Endothelial cell of umbilical vein (primary cell): Measurements from ENCODE around the gene FKBP6. TPM values are rescaled to one million over a fixed set of nuclear protein-coding genes. Genes with fewer than 3 reads are reported as not detected.

Experiments
- BruUV-seq: library from RNA; stranded (reverse); fragments of 400-500 nt; replicated peaks from 2 replicates; lab custom pipeline; 2021; lab: Mats Ljungman, UMichigan
- CTCF ChIA-PET: fragments of 300-600, 350-600 bp; sonication (Branson Sonifier 250); formaldehyde crosslinking; loops from one replicate; lab custom pipeline; 2021; ENCODE audit warnings: antibody characterized with exemption, inconsistent platforms; lab: Charles Lee
- POLR2A ChIA-PET: fragments of 300-600, 350-600 bp; sonication (Branson Sonifier 250); formaldehyde crosslinking; loops from one replicate; lab custom pipeline; 2021; ENCODE audit warnings: antibody characterized with exemption, inconsistent platforms; lab: Charles Lee
- DNase-seq: peaks from one replicate; pipeline ENCODE4 v3.0.0-alpha.2; 2011; ENCODE audit warnings: low read depth, low spot score
- FAIRE-seq: peaks from 2 replicates; lab custom pipeline; 2011; peaks lifted over from hg19 to GRCh38; lab: Jason Lieb, UNC
- H2AFZ ChIP-seq: 2 replicates; pipeline ENCODE4 v1.6.0; 2012; ENCODE audit warnings: low read depth, low read length, control low read depth, inconsistent platforms
- H3K27ac ChIP-seq: 2 replicates; pipeline ENCODE4 v1.5.1; 2011; ENCODE audit warnings: low read depth, mild to moderate bottlenecking, control low read depth, low read length, moderate library complexity; ENCODE audit not compliant: insufficient read depth
- H3K27me3 ChIP-seq, 2 experiments: 2 replicates each; pipeline versions ENCODE4 v1.6.0 to v1.6.1; 2011; ENCODE audit warnings: low read length in 2 of 2, mixed read lengths in 1 of 2; ENCODE audit not compliant: control insufficient read depth in 2 of 2, insufficient read depth in 2 of 2
- H3K36me3 ChIP-seq, 2 experiments: 2 replicates in 1 of 2; 3 replicates in 1 of 2; pipeline ENCODE4 v1.5.1; 2011; ENCODE audit warnings: low read length in 2 of 2, mild to moderate bottlenecking in 1 of 2, moderate library complexity in 1 of 2; ENCODE audit not compliant: control insufficient read depth in 2 of 2, insufficient read depth in 2 of 2; ENCODE audit errors: extremely low read depth in 1 of 2
- H3K4me1 ChIP-seq: 3 replicates; pipeline ENCODE4 v1.5.1; 2011; ENCODE audit warnings: mild to moderate bottlenecking, low read length; ENCODE audit not compliant: control insufficient read depth, insufficient read depth; ENCODE audit errors: extremely low read depth
- H3K4me2 ChIP-seq: 2 replicates; pipeline ENCODE4 v1.6.1; 2011; ENCODE audit warnings: low read length, control low read depth, mixed read lengths; ENCODE audit not compliant: insufficient read depth
- H3K4me3 ChIP-seq, 3 experiments: fragments of 200-600 bp in 1 of 3; sonication (generic), shearing (Covaris generic) in 1 of 3; replicated peaks in 1 of 3; 2 replicates each; pipeline ENCODE4 v1.5.1; 2011 to 2016; ENCODE audit warnings: control low read depth in 3 of 3, low read length in 3 of 3, mild to moderate bottlenecking in 2 of 3, inconsistent platforms in 1 of 3, low read depth in 1 of 3, moderate library complexity in 1 of 3; ENCODE audit not compliant: insufficient read depth in 1 of 3
- H3K79me2 ChIP-seq: 2 replicates; pipeline ENCODE4 v1.6.0; 2012; ENCODE audit warnings: low read length, inconsistent platforms; ENCODE audit not compliant: control insufficient read depth, insufficient read depth
- H3K9ac ChIP-seq: replicated peaks from 2 replicates; pipeline ENCODE3; 2011; ENCODE audit warnings: low read length, control low read depth; ENCODE audit not compliant: insufficient read depth; ENCODE audit errors: extremely low read depth
- H3K9me1 ChIP-seq: replicated peaks from 3 replicates; pipeline ENCODE4 v1.6.0; 2011; ENCODE audit warnings: mild to moderate bottlenecking, low read length; ENCODE audit not compliant: control insufficient read depth, insufficient read depth; ENCODE audit errors: extremely low read depth
- H3K9me3 ChIP-seq: replicated peaks from 2 replicates; pipeline ENCODE4 v1.5.1; 2012; ENCODE audit warnings: low read length, inconsistent platforms; ENCODE audit not compliant: control insufficient read depth, insufficient read depth
- H4K20me1 ChIP-seq: replicated peaks from 2 replicates; pipeline ENCODE3; 2011; ENCODE audit warnings: mild to moderate bottlenecking, low read length; ENCODE audit not compliant: control insufficient read depth, insufficient read depth; ENCODE audit errors: extremely low read depth
- CTCF ChIP-seq, 2 donors: IDR thresholded peaks; 1 replicate in 1 of 2; 2 replicates in 1 of 2; pipeline ENCODE4 v1.5.1; 2011; ENCODE audit warnings: low read length in 2 of 2, mild to moderate bottlenecking in 2 of 2, moderate library complexity in 2 of 2, control low read depth in 1 of 2, inconsistent platforms in 1 of 2, low read depth in 1 of 2; ENCODE audit not compliant: insufficient read depth in 1 of 2; ENCODE audit errors: extremely low read depth in 1 of 2
- EZH2 ChIP-seq: IDR thresholded peaks from 2 replicates; pipeline ENCODE4 v1.6.1; 2012; ENCODE audit warnings: borderline replicate concordance, low read depth, mild to moderate bottlenecking, moderate library complexity, low read length, inconsistent platforms; ENCODE audit not compliant: severe bottlenecking
- FOS ChIP-seq: IDR thresholded peaks from 2 replicates; pipeline ENCODE4 v1.6.1; 2011; ENCODE audit warnings: mild to moderate bottlenecking, low read length, moderate library complexity, borderline replicate concordance; ENCODE audit not compliant: insufficient read depth
- GATA2 ChIP-seq: IDR thresholded peaks from 2 replicates; pipeline ENCODE4 v1.7.0; 2011; ENCODE audit warnings: low read depth, mild to moderate bottlenecking, moderate library complexity, mixed read lengths, low read length; ENCODE audit not compliant: insufficient read length, insufficient read depth
- JUN ChIP-seq: IDR thresholded peaks from 2 replicates; pipeline ENCODE4 v1.6.1; 2011; ENCODE audit warnings: borderline replicate concordance, low read depth; ENCODE audit not compliant: insufficient read length, insufficient read depth
- MAX ChIP-seq: IDR thresholded peaks from 2 replicates; pipeline ENCODE4 v1.6.1; 2011; ENCODE audit not compliant: insufficient read depth, insufficient read length
- MYC ChIP-seq: IDR thresholded peaks from one replicate; pipeline ENCODE4 v1.6.1; 2011; ENCODE audit warnings: mild to moderate bottlenecking, low read depth, low read length
- POLR2A ChIP-seq: IDR thresholded peaks from 2 replicates; pipeline ENCODE4 v1.6.1; 2012; ENCODE audit warnings: low read depth, mild to moderate bottlenecking, control low read depth, low read length
- POLR2AphosphoS5 ChIP-seq: IDR thresholded peaks from 2 replicates; pipeline ENCODE4 v1.6.1; 2012; ENCODE audit warnings: low read depth, mild to moderate bottlenecking, control low read depth, low read length, moderate library complexity; ENCODE audit not compliant: insufficient read depth
- dilution Hi-C: fragments of 300-500 bp; cut with MboI; formaldehyde crosslinking; loops from one replicate; pipeline ENCODE4 v1.15.0; 2019; ENCODE audit warnings: low sequenced_read_pairs; ENCODE audit not compliant: extremely low pct_ligation_motif_present
- intact Hi-C: fragments of 100-400 bp; cut with micrococcal nuclease; formaldehyde crosslinking; loops from one replicate; pipeline ENCODE4 v1.10.0; 2022
- polyA plus RNA-seq, 4 experiments: library from polyadenylated mRNA; depleted of rRNA in 3 of 4; stranded (reverse) in 3 of 4; unstranded in 1 of 4; fragments of >200 nt; gene quantifications; 2 replicates each; pipeline versions ENCODE4 v1.2.1 to v1.2.3, GENCODE V29; 2011 to 2012; ENCODE audit warnings: missing spikeins in 1 of 4
- total RNA-seq: library from RNA; stranded (reverse); gene quantifications from 2 replicates; pipeline ENCODE4 v1.2.3, GENCODE V29; 2021

Gene FKBP6
- total and polyA plus RNA-seq, 2 donors (not counting 3 experiments of a cell fraction or from before 2014, with no cell fraction given) = 0.04 TPM; not detected in 1

- no peak for FAIRE-seq
- dilution Hi-C loops = no loop called here
- no TSS peak for BruUV-seq
Measured at GRCh38 chr7:73366990-73367389, 39.0 kb downstream of the FKBP6 start.

More at GRCh38 chr7:73366990-73367389, 39.0 kb downstream of the FKBP6 start:
- H3K27ac ChIP-seq = no peak overlapping the region
- ChIA-PET CTCF (no interaction called here), POLR2A (no interaction called here)
- H3K27me3 ChIP-seq = no peaks in the 10 kb centered on the region
- no peaks in the 10 kb centered on the region for H3K9me1 ChIP-seq
- H3K4me3 ChIP-seq = no peak overlapping the region
- no peaks in the 10 kb centered on the region for H4K20me1 ChIP-seq
- no peaks in the 10 kb centered on the region for H3K4me1 ChIP-seq
- no peak overlapping the region for H3K4me2 ChIP-seq
- H3K9ac ChIP-seq = no peak overlapping the region
- no peaks in the 10 kb centered on the region for H3K79me2 ChIP-seq
- DNase-seq = no peak
- TF ChIP-seq GATA2 (no peak), FOS (no peak), MYC (no peak), JUN (no peak), EZH2 (no peak), POLR2AphosphoS5 (no peak), MAX (no peak), CTCF (IDR thresholded peaks at IDR 0.05; ENCODE audit: extremely low read depth in 1 of 2, insufficient read depth in 1 of 2, low read depth in 1 of 2, low read length in 2 of 2) (no peak), POLR2A (no peak)
- intact Hi-C loops = no loop called here
- H2AFZ ChIP-seq = no peak overlapping the region
- no peaks in the 10 kb centered on the region for H3K9me3 ChIP-seq
- H3K36me3 ChIP-seq = no peaks in the 10 kb centered on the region
